ENCODE results near the gene DGKQ. TPM values are rescaled to one million over a fixed set of nuclear protein-coding genes. Genes with fewer than 3 reads are reported as not detected.

DGKQ gene
- polyA plus RNA-seq, 1 donor, result 6.5 TPM

DNA sequence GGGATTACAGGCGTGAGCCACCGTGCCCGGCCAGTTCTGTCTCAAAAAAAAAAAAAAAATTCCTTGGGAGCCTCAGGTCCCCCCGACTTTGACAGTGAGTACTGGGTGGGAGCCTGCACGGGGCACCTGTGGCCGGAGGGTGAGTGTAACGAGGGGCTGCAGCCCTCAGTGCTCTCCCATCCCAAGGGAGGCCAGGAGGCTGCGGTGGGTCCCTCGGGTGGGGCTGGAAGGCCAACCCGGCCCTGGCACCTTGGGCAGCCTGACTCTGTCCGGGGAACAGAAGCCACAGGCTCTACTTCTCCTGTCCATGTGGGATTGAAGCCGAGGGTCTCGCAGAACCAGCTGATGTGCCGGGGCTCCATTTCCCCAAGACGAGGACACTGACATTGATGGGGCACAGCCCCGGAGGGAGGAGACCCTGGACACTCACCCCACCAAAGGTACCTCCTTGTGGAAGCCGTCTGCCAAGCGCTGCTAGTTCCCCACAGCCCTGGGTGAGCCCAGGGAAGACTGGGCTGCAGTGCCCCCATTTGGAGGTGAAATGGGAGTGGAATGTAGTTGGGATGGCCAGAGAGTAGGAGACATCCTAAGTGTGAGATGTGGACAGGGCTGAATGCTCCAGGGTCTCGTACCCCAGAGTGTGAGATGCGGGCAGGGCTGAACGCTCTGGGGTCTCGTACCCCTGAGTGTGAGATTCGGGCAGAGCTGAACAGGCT lies 22.1 kb upstream of the DGKQ start:
- DNase-seq, result no peak

DNA sequence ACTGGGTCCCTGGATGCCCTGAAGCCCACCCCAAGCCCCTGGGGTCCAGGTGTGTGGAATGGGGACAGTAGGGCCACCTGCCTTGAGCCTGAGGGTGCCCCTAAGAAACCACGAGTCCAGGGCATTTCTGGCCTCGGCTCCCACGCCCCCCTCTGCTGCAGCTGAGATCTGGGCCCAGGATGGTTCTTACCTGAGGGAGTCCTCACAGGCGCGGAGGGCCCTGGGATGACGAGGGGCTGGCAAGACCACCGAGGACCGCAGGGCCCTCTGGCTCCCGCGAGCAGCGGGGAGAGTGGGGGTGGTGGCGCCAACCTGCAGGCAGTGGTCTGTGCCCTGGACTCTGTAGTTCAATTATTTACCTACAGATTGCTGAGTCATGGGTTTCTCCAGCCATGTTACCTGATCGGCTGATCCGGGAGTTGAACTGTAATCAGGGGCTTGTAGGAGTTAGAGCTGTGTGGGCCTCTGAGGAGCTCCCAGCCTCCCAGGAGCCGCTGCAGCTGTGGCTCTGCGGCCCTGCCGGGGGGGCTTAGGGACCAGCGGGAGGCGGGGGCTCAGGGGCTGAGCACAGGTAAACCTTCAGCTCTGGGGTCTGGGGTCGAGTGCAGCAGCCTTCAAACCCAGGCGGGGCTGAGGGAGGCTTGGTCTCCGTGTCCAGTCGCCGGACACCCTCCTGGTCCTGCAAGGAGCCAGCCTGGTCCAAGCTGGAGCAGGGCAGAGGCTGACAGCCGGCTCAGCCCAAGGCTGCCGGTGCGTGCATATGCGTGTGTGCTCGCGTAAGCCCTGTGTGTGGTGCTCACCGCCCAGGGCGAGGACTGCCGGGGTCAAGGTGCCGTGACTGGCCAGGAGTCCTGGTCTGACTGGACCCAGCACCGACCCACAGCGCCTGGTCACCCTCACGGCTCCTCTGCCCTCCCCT lies 20.0 kb upstream of the DGKQ start, which contains the start of gene SLC26A1:
Gene SLC26A1 (minus strand): TSS at position 294 of the 919 bp plus-strand sequence. CDS start 1,701 bp downstream, outside the sequence.
- no peak for DNase-seq

DNA sequence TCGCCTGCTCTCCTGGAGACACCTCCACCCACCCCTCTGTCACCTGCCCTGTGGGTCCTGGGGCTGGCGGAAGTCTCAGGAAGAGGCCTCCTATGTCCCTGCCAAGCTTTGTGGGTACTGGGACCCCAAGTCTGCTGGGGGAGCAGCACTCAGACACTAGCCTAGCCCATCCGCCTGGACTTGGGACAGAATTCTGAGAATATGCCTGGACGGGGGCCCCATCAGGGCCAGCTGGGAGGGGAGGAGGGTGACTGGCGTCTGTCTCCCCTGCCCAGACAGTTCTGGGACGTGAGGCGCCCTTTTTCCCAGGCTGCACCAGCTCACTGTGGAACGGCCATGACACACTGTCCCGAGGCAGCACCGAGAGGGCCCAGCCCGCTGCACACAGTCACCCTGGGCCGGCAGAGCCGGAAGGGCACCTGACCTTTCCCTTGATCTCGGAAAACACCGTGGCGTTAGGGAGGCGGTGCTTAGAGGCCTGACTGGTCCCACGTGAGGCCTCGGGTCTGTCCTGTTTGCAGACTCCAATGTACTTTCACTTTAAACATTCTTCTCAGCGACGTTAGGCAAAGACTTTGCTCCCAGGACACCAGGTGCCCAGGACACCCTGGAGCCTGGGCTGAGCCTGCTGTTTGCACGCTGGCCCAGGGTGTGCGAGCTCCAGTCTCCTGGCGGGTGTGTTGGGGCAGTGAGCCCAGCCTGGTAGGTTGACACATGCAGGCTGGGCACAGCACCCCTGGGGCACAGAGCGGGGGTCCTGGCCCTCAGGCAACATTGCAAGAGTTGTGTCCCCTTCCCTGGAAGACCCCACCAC lies 19.1 kb upstream of the DGKQ start:
- DNase-seq, result no peak

DNA sequence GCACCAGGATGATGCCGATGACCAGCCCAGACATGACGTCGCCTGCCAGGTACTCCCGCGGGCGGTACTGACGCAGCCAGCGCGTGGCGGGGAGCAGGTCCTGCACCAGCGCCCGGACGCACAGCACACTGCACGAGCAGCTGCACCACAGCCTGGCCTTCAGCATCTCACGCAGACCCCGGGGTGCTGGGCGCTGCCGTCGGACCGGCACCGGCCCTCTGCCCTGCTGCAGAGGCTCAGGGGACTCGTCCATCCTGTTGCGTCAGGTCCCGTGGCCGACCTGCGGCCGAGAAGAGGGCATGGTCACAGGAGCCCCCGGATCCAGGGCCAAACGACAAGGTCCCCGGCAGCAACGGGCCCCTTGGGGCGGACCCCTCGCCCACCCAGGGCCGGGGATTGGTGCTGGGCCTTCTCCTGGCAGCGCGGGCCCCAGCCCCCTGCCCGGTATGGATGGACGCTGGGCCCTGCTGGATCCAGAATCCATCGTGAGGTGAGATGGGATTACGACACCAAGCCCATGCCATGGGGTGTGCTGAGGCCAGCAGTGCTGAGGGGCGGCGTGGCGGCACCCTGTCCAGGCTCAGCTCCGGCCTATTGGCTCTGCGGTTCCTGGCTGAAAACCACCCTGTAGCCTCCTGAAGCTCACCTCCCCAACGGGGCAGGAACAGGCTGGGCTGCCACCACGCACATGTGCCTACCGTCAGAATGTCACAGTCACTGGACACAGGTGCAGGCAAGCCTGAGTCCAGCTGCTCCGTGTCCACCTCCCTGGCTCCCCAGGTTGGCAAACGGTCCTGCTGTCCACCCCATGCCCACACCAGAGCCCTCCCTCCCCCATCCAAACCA lies 18.3 kb upstream of the DGKQ start:
- no peak for DNase-seq

DNA sequence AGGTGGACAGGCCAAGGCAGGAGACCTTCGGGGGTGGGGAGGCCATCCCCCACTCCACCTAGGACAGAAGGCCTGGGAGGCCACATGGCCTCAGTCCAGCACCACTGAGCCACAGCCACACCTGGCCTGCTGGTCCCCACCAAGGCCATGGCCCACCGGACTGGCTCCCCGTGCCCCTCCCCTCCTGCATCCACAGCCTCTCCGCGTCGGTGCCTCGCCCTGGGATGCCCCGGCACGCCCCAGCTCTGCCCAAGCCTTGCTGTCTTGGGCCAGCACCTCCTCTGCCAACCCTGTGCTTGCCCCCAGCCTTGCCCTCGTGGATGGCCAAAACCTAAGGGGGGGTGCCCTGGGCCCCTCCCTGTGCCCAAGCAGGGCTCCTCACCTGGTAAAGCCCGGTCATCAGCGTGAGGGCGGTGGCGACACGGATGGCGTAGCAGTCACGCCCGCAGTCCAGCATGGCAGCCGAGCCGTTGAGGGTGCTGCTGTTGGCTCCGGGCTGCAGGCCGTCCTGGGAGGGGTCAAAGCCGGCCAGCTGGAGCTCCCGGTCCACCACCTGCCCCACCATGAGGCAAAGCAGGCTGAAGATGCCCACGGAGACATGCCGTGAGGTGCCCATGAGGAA lies 17.5 kb upstream of the DGKQ start:
- DNase-seq, result no peak

DNA sequence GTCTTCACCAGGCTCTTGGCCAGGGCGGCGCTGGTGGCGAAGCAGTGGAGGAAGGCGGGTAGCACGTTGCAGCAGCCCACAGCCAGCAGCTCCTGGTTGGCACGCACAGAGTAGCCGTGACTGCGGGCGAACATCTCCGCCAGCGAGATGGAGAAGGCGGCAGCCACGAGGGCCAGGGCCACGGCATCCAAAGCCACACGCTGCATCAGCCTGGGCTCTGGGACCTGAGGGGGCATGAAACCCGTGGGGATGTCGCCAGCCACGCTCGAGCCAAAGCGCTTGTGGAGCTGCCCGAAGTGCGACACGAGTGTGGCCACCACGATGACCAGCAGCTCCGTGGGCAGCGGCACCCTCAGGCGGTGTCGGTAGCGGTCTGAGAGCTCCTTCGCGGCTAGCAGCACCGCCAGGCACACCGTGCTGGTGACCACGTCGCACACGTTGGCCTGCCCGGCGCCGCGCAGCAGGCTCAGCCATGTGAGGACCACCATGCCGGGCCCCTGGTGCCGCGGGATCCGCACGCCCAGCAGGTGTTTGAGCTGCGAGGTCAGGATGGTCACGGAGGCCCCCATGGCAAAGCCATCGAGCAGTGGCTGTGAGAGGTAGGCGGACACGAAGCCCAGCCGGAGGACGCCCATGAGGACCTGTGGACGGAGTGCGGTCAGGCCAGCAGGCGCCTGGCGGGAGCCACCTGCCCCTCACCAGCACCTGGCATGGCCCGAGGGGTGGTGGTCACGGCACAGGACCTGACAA lies 16.5 kb upstream of the DGKQ start:
- DNase-seq, result no peak

DNA sequence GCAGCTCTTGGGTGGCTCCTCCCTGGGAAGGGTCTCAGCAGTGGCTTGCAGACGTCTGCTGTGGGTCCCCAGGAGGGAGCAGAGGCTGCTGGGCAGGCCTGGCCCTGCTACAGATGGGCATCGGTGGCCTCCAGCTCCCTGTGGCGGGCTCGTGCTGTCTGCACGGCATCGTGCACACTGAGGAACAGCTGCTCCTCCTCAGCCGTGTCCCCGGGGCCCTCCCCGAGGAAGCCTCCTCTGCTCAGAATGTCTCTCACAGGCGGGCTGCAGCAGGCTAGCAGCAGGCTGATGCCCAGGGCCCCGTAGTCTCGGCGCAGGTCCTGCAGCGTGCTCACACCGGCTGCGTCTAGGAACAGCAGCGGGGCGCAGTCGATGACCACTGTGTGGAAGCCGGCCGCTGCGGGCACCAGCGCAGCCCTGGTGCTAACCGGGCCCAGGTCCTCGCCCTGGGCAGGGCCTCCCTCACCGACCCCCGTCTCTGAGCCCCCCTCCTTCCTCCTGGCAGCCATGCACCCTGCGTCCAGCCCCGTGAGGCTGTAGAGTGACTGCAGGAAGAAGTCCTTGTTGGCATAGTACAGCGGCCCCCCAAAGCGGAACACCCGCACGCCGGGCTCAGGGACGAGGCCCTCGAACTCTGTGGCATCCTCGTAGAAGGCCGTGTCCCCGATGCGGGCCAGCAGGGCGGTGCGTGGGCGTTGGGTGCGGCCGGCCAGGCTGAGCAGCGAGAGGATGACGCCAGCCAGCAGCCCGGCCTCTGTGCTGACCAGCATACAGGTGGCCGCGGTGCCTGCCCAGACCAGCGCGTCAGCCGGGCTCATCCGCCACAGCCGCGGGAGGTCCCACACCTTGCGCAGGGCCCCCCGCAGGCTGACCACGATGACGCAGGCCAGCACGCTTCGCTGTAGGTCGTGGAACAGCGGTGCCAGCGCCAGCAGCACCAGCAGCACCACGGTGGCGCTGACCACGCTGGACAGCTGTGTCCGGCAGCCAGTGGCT lies 15.7 kb upstream of the DGKQ start:
- DNase-seq, result no peak

DNA sequence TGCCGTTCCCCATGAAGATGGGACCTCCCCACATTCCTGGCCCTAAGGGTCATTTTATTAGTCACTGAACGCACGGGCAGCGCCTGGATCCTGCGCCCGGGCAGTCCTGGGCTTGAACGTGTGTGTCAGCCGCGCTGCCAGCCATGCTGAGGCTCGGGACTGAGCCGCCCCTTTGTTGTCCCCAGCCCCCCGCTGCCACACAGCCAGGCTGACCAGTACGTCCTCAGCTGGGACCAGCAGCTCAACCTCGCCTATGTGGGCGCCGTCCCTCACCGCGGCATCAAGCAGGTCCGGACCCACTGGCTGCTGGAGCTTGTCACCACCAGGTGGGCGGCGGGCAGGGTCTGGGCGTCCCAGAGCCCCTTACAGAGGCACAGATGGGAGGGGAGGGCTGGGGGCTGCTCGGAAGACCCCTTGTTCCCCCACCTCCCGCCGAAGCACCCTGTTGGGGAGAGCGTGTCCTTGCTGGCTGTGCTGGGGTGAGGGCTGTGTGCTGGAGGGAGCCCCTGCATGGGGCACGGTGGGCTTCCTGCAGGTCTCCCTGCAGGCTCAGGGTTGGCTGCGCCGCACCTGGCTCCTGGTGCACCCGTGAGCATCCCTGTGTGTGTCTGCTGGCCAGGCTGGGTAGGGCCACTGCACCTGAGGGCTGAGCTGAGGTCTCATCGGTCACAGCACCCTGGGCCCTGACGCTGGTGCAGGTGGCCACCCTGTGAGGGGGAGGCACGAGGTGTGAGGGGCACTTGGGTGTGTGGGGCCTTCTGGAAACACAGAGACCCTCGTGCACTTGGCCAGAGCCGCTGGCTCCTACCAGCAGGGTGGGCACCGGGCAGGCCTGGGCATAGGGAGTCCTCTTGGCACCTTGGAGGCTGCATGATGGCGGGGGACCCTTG lies 14.5 kb upstream of the DGKQ start:
- no peak for DNase-seq

DNA sequence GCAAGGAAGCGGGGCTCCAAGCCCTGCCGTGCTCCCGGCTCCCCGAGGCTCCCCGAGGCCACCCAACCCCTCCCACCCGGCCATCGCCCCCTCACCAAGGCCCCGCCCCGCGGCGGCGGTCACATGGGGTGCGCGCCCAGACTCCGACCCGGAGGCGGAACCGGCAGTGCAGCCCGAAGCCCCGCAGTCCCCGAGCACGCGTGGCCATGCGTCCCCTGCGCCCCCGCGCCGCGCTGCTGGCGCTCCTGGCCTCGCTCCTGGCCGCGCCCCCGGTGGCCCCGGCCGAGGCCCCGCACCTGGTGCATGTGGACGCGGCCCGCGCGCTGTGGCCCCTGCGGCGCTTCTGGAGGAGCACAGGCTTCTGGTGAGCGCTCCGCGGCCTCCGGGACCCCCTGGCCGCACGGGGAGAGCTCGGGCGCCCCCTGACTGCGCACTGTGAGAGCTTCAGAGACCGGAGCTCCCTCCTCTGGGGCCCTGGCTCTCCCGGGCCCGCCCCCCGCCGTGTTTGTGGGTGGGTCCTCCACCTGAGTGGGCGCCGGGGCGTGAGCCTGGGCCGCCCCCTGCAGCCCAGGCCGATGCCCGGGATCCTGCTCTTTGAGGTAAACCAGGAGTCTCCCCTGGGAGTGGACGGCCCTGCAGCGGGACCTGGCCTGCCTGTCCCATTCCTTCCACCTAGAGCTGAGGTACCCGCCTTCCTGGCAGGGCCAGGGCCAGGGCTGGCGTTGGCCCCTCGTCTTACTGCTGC lies 13.7 kb upstream of the DGKQ start, which contains the start of gene IDUA:
Gene IDUA (plus strand): TSS at position 166 of the 745 bp plus-strand sequence. CDS start 41 bp downstream, at position 207.
- peak; percentile 80 for DNase-seq

DNA sequence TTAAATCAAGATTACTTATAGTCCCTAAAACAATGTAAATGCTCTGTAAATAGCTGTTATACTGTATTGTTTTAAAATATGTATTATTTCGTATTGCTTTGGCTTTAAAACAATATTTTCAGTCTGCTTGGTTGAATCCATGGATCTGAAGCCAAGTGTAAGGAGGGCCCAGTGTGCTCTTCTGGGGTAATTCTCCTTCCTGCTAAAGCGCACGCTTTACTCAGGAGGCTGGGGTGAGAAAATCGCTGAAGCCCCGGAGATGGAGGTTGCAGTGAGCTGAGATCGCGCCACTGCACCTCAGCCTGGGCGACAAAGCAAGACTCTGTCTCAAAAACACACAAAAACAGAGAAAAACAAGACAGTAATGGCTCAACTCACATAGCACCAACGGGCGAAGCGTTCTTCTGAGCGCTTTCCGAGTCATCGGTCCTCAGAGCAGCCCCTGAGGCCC lies 13.1 kb upstream of the DGKQ start:
- no peak for DNase-seq

DNA sequence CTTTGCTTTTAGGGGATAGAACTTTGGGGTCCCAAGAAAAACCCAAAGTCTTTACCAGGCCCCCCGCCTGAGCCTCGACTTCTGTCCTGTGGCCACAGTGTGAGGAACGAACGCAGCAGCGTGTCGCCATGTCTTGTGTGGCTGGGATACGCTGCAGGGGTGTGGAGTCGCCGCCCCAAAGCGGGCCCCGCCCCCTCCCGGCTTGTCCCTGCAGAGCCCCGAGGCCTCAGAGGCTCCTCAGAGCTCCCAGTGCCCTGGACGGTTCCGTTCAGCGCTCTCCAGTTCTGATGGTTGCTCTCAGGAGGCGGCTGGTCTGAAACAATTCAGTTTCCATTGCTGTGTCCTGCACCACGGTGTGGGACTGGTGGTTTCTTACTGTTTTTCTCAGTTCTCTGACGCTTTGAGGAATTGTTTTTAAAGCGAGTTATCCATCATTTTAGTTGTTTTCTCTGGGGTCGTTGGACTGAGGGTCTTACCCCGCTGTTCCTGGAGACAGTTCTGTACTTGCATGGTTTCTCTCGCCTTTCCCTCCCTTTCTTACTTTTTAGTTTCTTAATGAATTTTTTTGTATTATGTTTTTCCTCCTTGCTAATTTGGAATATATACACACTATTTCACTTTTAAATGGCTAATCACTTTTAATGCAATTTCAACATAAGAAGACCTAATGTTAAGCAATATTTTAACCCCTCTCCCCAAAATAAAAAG lies 11.9 kb upstream of the DGKQ start:
- no peak for DNase-seq

DNA sequence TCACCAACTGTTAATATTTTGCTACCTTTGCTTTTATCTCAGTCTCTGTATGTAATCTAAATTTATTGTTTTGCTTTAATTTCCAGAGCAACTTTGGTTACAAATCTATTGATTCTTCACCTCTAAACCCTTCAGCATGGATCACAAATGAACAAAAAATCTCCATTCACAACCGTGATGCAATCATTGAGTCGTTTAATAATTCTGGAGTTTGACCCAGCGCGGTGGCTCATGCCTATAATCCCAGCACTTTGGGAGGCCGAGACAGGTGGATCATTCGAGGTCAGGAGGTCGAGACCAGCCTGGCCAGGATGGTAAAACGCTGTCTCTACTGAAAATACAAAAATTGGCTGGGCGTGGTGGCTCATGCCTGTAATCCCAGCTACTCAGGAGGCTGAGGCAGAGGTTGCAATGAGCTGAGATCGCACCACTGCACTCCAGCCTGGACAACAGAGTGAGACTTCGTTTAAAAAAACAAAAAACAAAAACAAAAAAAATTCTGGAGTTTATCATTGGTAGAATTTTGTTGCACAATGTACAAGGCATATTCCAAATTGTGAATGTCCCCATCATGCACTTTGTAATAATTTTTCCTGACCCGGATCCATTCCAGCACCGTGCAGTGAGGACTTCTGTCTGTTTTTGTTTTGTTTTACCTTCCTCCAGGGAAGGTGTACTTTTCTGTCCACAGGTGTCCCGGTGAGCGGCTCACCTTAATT lies 11.1 kb upstream of the DGKQ start:
- DNase-seq, result no peak

DNA sequence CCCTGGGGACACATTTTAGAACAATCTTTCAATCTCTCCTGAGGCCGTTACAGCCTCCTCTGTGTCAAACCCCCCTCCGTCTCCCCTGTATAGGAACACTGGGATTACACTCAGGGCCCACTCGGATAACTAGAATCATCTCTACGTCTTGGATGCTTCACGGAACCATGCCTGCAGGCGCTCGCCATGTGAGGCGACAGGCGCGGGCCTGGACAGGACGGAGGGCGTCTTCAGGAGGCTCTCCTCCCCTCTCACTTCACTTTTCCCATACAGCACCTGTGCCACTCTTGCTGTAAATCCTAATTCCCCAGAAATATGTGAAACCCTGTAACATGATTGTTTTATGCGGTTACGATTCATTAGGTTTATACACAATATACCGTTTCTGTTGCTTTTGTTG lies 9.4 kb upstream of the DGKQ start:
- no peak for DNase-seq

DNA sequence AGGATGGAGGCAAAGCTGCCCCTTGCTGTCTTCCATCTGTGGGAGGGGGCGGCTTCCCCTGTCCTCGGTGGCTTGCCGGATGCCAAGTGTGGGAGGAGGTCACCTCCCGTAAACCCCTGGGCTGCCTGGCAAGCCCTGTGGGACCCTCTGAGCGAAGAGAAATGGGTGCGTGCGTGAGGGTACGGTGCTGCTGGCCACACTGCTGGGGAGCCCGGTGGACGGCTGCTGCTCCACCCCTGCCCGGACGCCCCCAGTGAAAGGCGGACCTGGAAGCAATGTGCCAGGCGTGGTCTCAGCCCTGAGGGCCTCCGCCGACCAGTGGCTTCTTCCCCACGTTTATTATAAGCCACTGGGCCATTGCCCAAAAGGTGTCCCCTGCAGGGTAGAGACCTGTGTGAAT lies 8.9 kb upstream of the DGKQ start:
- no peak for DNase-seq

DNA sequence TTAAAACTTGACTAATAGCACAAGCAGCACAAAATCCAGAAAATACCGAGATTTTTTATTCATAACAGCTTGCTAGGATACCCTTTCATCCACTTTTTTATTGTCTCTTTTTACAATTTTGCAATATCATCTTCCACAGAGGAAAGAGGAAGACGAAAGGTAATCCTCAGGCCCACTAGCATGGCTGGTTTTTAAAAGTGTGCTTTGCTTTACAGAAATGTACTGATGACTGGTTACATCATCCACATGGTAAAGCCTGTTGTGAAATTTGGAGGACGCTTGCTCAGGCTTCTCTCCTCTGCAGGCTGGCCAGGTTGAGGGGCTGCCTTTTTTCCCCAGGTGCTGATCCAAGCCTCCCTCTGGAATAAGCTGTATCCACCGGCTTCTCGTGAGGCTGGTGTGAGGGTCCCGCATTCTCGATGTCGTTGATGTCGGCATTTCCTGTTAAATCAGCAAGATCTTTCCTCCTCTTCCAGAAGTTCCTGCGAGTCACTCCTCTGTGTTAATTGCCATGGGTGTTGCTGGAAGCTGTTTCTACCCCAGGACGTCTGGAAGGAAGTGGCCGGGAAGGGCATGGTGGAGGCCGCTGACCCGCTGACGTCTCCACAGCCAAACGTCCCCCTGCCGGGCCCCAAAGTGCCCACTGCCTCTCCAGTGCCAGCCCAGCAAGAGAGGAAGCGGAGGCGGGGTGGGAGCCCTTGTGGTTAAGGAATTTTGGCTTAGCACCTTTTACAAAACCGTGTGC lies 5.8 kb upstream of the DGKQ start:
- DNase-seq, result no peak

Data from hindlimb muscle (tissue), 1 donor.